Measurements from ENCODE around the gene ADH1B.

DNA sequence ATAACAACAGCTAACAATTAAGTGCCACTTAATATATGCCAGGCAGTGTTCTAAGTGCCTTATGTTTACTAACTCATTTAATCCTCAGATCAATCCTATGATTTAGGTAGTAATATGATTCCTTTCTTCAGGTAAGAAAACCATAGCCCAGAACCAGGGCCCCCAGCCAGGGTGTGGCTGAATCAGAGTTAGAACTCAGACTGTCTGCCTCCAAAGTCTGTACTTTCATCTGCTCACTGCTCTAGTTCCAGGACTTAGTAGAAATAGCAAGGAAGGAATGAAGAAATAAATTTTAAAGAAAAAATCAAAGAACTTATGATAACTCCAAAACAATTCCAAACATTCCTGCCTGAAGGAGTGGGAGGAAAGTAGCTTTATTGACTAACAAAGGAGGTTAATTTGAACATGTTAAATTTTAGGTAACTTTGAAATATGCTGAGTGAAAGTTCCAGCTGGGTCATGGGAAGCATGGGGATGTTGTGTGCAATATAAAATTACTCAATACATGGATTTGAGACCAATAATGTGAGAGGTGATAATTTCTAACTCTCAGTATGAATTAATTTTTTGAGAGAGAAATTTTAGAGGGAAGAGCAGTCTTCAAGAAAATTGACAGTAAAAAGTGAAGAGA is 40.2 kb upstream of the ADH1B start:
- TF ChIP-seq, protein P1, sequence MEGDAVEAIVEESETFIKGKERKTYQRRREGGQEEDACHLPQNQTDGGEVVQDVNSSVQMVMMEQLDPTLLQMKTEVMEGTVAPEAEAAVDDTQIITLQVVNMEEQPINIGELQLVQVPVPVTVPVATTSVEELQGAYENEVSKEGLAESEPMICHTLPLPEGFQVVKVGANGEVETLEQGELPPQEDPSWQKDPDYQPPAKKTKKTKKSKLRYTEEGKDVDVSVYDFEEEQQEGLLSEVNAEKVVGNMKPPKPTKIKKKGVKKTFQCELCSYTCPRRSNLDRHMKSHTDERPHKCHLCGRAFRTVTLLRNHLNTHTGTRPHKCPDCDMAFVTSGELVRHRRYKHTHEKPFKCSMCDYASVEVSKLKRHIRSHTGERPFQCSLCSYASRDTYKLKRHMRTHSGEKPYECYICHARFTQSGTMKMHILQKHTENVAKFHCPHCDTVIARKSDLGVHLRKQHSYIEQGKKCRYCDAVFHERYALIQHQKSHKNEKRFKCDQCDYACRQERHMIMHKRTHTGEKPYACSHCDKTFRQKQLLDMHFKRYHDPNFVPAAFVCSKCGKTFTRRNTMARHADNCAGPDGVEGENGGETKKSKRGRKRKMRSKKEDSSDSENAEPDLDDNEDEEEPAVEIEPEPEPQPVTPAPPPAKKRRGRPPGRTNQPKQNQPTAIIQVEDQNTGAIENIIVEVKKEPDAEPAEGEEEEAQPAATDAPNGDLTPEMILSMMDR (conservative IDR thresholded peaks at IDR 0.05; ENCODE audit: low read length): no peak
- no peak for TF ChIP-seq EZH2phosphoT487 (IDR thresholded peaks at IDR 0.05; ENCODE audit: borderline replicate concordance)

All from Loucy (cell line).